GM23338 (cell line): Measurements from ENCODE around the gene TGFBR1. TPM values are rescaled to one million over a fixed set of nuclear protein-coding genes. Genes with fewer than 3 reads are reported as not detected.
A peak's percentile ranks its signal among the peaks of the same experiment; 100 is the strongest.

Experiments used
- ATAC-seq: fragments of 200-7000 bp; cut with Tn5 transposase; 3 replicates; pipeline ENCODE4 v1.9.1; 2020
- DNase-seq: peaks from one replicate; pipeline ENCODE4 v3.0.0-alpha.2; 2015; ENCODE audit warnings: low spot score
- H2AFZ ChIP-seq: fragments of 200-600 bp; sonication (generic); 2 replicates; pipeline ENCODE4 v1.8.0; 2016; ENCODE audit warnings: antibody characterized with exemption, mild to moderate bottlenecking, moderate library complexity
- H3F3A ChIP-seq: fragments of 200-600 bp; sonication (generic); replicated peaks from 2 replicates; pipeline ENCODE4 v1.8.0; 2017; ENCODE audit warnings: antibody characterized with exemption, mixed run types, low read depth
- H3K27ac ChIP-seq: fragments of 200-600 bp; sonication (generic); 2 replicates; pipeline ENCODE4 v1.6.1; 2016; ENCODE audit warnings: low read depth
- H3K27me3 ChIP-seq: fragments of 200-600 bp; sonication (generic); 2 replicates; pipeline ENCODE4 v1.8.0; 2016; ENCODE audit warnings: mild to moderate bottlenecking, mixed run types, moderate library complexity; ENCODE audit not compliant: insufficient read depth
- H3K36me3 ChIP-seq: fragments of 200-600 bp; sonication (generic); 2 replicates; pipeline ENCODE4 v1.8.0; 2016; ENCODE audit warnings: mild to moderate bottlenecking; ENCODE audit not compliant: insufficient read depth
- H3K4me1 ChIP-seq: fragments of 200-600 bp; sonication (generic); 2 replicates; pipeline ENCODE4 v1.8.0; 2016; ENCODE audit warnings: mild to moderate bottlenecking, moderate library complexity; ENCODE audit not compliant: insufficient read depth
- H3K4me2 ChIP-seq: fragments of 200-600 bp; sonication (generic); 2 replicates; pipeline ENCODE4 v1.7.1; 2017; ENCODE audit warnings: mixed run types
- H3K4me3 ChIP-seq: fragments of 200-600 bp; sonication (generic); 2 replicates; pipeline ENCODE4 v1.6.1; 2016; ENCODE audit warnings: mixed run types
- H3K79me2 ChIP-seq: fragments of 200-600 bp; sonication (generic); replicated peaks from 2 replicates; pipeline ENCODE4 v1.8.0; 2017; ENCODE audit warnings: mild to moderate bottlenecking; ENCODE audit not compliant: insufficient read depth
- H3K9me2 ChIP-seq: fragments of 200-600 bp; sonication (generic); 2 replicates; pipeline ENCODE4 v1.8.0; 2017; ENCODE audit not compliant: insufficient read depth
- H4K20me1 ChIP-seq: fragments of 200-600 bp; sonication (generic); replicated peaks from 2 replicates; pipeline ENCODE4 v1.8.0; 2017; ENCODE audit warnings: mild to moderate bottlenecking; ENCODE audit not compliant: insufficient read depth
- H3K27ac Mint-ChIP-seq: 2 replicates; pipeline ENCODE4 v1.8.0; 2020; ENCODE audit warnings: inconsistent platforms, mild to moderate bottlenecking, moderate library complexity, mixed read lengths
- H3K27me3 Mint-ChIP-seq: 3 replicates; pipeline ENCODE4 v1.8.0; 2022; ENCODE audit warnings: low read depth, mild to moderate bottlenecking, moderate library complexity, mixed read lengths, inconsistent platforms; ENCODE audit not compliant: insufficient read depth, poor library complexity
- H3K36me3 Mint-ChIP-seq: 3 replicates; pipeline ENCODE4 v1.8.0; 2021; ENCODE audit warnings: low read depth, mild to moderate bottlenecking, inconsistent platforms, moderate library complexity, mixed read lengths
- H3K4me1 Mint-ChIP-seq: 3 replicates; pipeline ENCODE4 v1.8.0; 2020; ENCODE audit warnings: mild to moderate bottlenecking, inconsistent platforms, mixed read lengths
- H3K4me3 Mint-ChIP-seq: 3 replicates; pipeline ENCODE4 v1.8.0; 2021; ENCODE audit warnings: moderate library complexity, mild to moderate bottlenecking, inconsistent platforms, mixed read lengths
- H3K9me3 Mint-ChIP-seq: 3 replicates; pipeline ENCODE4 v1.8.0; 2020; ENCODE audit warnings: moderate library complexity, mild to moderate bottlenecking, inconsistent platforms, mixed read lengths
- EZH2 ChIP-seq: fragments of 200-600 bp; sonication (generic); IDR thresholded peaks from one replicate; pipeline ENCODE4 v1.8.0; 2017; ENCODE audit warnings: antibody characterized with exemption, mild to moderate bottlenecking, low read depth; ENCODE audit not compliant: unreplicated experiment
- EZH2phosphoT487 ChIP-seq: fragments of 200-600 bp; sonication (generic); IDR thresholded peaks from one replicate; pipeline ENCODE4 v1.8.1; 2018; ENCODE audit warnings: antibody characterized with exemption; ENCODE audit not compliant: unreplicated experiment
- JUNB ChIP-seq: IDR thresholded peaks from one replicate; pipeline ENCODE4 v1.6.1; 2016; ENCODE audit warnings: antibody characterized with exemption; ENCODE audit not compliant: unreplicated experiment
- NANOG ChIP-seq: IDR thresholded peaks from 2 replicates; pipeline ENCODE4 v1.6.1; 2016; ENCODE audit warnings: antibody characterized with exemption, borderline replicate concordance
- POLR2AphosphoS5 ChIP-seq: IDR thresholded peaks from 2 replicates; pipeline ENCODE4 v1.6.1; 2016; ENCODE audit warnings: antibody characterized with exemption, low read depth
- STAT1 ChIP-seq: IDR thresholded peaks from one replicate; pipeline ENCODE4 v1.6.1; 2016; ENCODE audit warnings: antibody characterized with exemption; ENCODE audit not compliant: unreplicated experiment
- ZNF114 ChIP-seq: fragments of 250-450 bp; sonication (Bioruptor Pico); IDR thresholded peaks from 2 replicates; pipeline ENCODE4 v1.5.0; 2020; ENCODE audit warnings: mild to moderate bottlenecking, moderate library complexity
- ZNF331 ChIP-seq: fragments of 250-450 bp; sonication (Bioruptor Pico); IDR thresholded peaks from 2 replicates; pipeline ENCODE4 v1.5.0; 2020; ENCODE audit warnings: low read depth, mild to moderate bottlenecking, moderate library complexity
- polyA plus RNA-seq: library from polyadenylated mRNA; unstranded; fragments of >200 nt; fragmentation: Nextera tagmentation; extraction: Ambion mirVana; gene quantifications from 2 replicates; pipeline ENCODE4 v1.2.1, GENCODE V29; 2016
- total RNA-seq: library from RNA; depleted of rRNA; stranded (reverse); fragments of >200 nt; shearing (Covaris generic); gene quantifications from 2 replicates; pipeline ENCODE4 v1.2.3, GENCODE V29; 2014
- TF ChIP-seq, protein P1 (sequence below): fragments of 250-450 bp; sonication (Bioruptor Pico); IDR thresholded peaks from 2 replicates; pipeline ENCODE4 v1.5.0; 2020; ENCODE audit warnings: mild to moderate bottlenecking, moderate library complexity
- TF ChIP-seq, protein P2 (sequence below), 2 experiments: fragments of 200-600 bp in 1 of 2; sonication (generic) in 1 of 2; conservative IDR thresholded peaks; 2 replicates each; pipeline versions ENCODE4 v1.5.1 to v1.6.1; 2016 to 2017; ENCODE audit warnings: antibody characterized with exemption in 2 of 2, low read depth in 2 of 2, mild to moderate bottlenecking in 2 of 2, moderate library complexity in 1 of 2
- TF ChIP-seq, protein P3 (sequence below): IDR thresholded peaks from one replicate; pipeline ENCODE4 v1.6.1; 2018; ENCODE audit warnings: antibody characterized with exemption; ENCODE audit not compliant: unreplicated experiment

Gene TGFBR1
- total and polyA plus RNA-seq, 2 experiments from 2014 or later, result 9.3 to 40.2 TPM

DNA sequence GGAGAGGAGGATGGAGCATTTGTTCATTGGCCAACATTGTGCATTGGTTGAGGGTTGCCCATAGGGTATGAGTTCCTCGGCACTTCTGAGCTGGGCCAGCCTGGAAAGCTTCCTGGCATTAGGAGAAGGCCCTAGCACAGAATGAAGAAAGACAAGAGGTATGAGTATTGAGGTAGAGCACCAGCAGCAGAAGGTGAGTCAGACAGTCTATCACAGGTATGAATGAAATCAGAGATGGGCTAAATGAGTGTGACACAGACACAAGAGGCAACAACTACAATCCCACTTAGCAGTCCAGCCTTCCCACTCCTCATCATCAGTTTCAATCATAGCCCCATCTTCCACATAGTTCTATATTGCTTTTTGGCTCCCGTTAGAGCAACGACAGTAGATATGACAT lies 25.4 kb upstream of the TGFBR1 start (continued):
- TF ChIP-seq, protein P1, sequence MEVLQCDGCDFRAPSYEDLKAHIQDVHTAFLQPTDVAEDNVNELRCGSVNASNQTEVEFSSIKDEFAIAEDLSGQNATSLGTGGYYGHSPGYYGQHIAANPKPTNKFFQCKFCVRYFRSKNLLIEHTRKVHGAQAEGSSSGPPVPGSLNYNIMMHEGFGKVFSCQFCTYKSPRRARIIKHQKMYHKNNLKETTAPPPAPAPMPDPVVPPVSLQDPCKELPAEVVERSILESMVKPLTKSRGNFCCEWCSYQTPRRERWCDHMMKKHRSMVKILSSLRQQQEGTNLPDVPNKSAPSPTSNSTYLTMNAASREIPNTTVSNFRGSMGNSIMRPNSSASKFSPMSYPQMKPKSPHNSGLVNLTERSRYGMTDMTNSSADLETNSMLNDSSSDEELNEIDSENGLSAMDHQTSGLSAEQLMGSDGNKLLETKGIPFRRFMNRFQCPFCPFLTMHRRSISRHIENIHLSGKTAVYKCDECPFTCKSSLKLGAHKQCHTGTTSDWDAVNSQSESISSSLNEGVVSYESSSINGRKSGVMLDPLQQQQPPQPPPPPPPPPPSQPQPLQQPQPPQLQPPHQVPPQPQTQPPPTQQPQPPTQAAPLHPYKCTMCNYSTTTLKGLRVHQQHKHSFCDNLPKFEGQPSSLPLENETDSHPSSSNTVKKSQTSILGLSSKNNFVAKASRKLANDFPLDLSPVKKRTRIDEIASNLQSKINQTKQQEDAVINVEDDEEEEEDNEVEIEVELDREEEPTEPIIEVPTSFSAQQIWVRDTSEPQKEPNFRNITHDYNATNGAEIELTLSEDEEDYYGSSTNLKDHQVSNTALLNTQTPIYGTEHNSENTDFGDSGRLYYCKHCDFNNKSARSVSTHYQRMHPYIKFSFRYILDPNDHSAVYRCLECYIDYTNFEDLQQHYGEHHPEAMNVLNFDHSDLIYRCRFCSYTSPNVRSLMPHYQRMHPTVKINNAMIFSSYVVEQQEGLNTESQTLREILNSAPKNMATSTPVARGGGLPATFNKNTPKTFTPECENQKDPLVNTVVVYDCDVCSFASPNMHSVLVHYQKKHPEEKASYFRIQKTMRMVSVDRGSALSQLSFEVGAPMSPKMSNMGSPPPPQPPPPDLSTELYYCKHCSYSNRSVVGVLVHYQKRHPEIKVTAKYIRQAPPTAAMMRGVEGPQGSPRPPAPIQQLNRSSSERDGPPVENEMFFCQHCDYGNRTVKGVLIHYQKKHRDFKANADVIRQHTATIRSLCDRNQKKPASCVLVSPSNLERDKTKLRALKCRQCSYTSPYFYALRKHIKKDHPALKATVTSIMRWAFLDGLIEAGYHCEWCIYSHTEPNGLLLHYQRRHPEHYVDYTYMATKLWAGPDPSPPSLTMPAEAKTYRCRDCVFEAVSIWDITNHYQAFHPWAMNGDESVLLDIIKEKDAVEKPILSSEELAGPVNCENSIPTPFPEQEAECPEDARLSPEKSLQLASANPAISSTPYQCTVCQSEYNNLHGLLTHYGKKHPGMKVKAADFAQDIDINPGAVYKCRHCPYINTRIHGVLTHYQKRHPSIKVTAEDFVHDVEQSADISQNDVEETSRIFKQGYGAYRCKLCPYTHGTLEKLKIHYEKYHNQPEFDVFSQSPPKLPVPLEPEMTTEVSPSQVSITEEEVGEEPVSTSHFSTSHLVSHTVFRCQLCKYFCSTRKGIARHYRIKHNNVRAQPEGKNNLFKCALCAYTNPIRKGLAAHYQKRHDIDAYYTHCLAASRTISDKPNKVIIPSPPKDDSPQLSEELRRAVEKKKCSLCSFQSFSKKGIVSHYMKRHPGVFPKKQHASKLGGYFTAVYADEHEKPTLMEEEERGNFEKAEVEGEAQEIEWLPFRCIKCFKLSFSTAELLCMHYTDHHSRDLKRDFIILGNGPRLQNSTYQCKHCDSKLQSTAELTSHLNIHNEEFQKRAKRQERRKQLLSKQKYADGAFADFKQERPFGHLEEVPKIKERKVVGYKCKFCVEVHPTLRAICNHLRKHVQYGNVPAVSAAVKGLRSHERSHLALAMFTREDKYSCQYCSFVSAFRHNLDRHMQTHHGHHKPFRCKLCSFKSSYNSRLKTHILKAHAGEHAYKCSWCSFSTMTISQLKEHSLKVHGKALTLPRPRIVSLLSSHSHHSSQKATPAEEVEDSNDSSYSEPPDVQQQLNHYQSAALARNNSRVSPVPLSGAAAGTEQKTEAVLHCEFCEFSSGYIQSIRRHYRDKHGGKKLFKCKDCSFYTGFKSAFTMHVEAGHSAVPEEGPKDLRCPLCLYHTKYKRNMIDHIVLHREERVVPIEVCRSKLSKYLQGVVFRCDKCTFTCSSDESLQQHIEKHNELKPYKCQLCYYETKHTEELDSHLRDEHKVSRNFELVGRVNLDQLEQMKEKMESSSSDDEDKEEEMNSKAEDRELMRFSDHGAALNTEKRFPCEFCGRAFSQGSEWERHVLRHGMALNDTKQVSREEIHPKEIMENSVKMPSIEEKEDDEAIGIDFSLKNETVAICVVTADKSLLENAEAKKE, result no peak
- TF ChIP-seq EZH2phosphoT487 (no peak), EZH2 (no peak), STAT1 (no peak), NANOG (no peak), ZNF331 (CRISPR knock-in tag) (no peak), POLR2AphosphoS5 (no peak), JUNB (no peak)
- TF ChIP-seq, protein P2, sequence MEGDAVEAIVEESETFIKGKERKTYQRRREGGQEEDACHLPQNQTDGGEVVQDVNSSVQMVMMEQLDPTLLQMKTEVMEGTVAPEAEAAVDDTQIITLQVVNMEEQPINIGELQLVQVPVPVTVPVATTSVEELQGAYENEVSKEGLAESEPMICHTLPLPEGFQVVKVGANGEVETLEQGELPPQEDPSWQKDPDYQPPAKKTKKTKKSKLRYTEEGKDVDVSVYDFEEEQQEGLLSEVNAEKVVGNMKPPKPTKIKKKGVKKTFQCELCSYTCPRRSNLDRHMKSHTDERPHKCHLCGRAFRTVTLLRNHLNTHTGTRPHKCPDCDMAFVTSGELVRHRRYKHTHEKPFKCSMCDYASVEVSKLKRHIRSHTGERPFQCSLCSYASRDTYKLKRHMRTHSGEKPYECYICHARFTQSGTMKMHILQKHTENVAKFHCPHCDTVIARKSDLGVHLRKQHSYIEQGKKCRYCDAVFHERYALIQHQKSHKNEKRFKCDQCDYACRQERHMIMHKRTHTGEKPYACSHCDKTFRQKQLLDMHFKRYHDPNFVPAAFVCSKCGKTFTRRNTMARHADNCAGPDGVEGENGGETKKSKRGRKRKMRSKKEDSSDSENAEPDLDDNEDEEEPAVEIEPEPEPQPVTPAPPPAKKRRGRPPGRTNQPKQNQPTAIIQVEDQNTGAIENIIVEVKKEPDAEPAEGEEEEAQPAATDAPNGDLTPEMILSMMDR (conservative IDR thresholded peaks at IDR 0.05; ENCODE audit: low read depth in 2 of 2), result no peak

DNA sequence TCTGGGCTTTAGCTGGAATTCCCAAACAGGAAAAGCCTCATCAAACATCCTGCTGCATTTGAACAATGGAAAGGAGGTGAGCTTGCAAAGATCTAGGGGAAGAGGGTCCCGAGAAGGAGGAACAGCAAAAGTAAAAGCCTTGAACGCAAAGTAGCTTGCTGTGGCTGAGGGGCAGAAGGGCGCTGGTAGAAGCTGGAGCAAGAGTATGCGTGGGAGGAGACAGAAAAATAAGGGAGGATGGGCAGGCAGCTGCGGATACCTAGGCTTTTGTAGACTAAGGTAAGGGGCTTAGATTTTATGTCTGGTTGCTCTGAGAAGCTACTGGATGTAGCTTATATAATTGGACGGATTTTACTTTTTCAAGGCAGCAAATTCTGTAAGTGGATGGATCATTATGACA lies 21.9 kb upstream of the TGFBR1 start:
- Histone ChIP-seq H3K9me2 (peaks cover 17% of the 10 kb centered on the region), H3K27me3 (no peaks in the 10 kb centered on the region), H3K4me1 (no peaks in the 10 kb centered on the region), H3K36me3 (no peaks in the 10 kb centered on the region), H3K4me2 (no peak overlapping the region), H3K79me2 (no peaks in the 10 kb centered on the region), H3K27ac (no peak overlapping the region), H3K4me3 (no peak overlapping the region), H3F3A (no peaks in the 10 kb centered on the region), H2AFZ (peak overlapping the region; percentile 80; the same call in 1 of the 2 replicates), H4K20me1 (no peaks in the 10 kb centered on the region)
- Mint-ChIP-seq H3K36me3 (no peaks in the 10 kb centered on the region), H3K27me3 (peaks cover 4% of the 10 kb centered on the region), H3K4me3 (no peak overlapping the region), H3K9me3 (peaks cover 6% of the 10 kb centered on the region; the same call in 2 of the 3 replicates), H3K4me1 (peaks cover 6% of the 10 kb centered on the region), H3K27ac (no peak overlapping the region)
- DNase-seq, result no peak
- ATAC-seq, result no peak
- TF ChIP-seq ZNF114 (CRISPR knock-in tag) (no peak), EZH2 (no peak), EZH2phosphoT487 (no peak)
- TF ChIP-seq, protein P2 (conservative IDR thresholded peaks at IDR 0.05; ENCODE audit: low read depth in 2 of 2), result no peak
- TF ChIP-seq, protein P3, sequence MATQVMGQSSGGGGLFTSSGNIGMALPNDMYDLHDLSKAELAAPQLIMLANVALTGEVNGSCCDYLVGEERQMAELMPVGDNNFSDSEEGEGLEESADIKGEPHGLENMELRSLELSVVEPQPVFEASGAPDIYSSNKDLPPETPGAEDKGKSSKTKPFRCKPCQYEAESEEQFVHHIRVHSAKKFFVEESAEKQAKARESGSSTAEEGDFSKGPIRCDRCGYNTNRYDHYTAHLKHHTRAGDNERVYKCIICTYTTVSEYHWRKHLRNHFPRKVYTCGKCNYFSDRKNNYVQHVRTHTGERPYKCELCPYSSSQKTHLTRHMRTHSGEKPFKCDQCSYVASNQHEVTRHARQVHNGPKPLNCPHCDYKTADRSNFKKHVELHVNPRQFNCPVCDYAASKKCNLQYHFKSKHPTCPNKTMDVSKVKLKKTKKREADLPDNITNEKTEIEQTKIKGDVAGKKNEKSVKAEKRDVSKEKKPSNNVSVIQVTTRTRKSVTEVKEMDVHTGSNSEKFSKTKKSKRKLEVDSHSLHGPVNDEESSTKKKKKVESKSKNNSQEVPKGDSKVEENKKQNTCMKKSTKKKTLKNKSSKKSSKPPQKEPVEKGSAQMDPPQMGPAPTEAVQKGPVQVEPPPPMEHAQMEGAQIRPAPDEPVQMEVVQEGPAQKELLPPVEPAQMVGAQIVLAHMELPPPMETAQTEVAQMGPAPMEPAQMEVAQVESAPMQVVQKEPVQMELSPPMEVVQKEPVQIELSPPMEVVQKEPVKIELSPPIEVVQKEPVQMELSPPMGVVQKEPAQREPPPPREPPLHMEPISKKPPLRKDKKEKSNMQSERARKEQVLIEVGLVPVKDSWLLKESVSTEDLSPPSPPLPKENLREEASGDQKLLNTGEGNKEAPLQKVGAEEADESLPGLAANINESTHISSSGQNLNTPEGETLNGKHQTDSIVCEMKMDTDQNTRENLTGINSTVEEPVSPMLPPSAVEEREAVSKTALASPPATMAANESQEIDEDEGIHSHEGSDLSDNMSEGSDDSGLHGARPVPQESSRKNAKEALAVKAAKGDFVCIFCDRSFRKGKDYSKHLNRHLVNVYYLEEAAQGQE, result no peak
